Ramos (cell line): ENCODE results near the gene EDIL3.
"Not testable (repeated sequence)": the region's sequence is repeated elsewhere in the genome, so short reads cannot be mapped to it uniquely, and the experiment has no call there.

Experiments
- in situ Hi-C: fragments of 300-500 bp; cut with MboI; formaldehyde crosslinking; loops from one replicate; pipeline ENCODE4 v1.14.3; 2022; ENCODE audit warnings: low sequenced_read_pairs; ENCODE audit not compliant: unreplicated experiment

The EDIL3 gene

DNA sequence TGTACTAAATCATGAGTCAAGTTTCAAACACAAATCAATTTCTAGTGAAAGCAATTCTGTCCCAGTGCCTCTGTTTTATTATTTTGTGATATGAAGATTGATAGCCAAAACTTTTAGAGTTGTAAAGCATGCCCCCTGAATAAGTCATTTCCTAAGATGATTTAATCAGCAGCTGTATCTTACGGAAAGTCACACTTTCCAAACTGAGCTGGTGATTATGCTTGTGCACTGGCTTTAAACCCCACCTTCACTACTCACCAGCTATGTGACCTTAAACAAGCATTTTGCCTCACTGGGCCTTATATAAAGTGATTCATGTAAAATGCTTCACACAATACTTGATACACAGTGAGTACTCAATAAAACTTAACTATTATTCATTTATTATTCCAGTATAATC lies 78.1 kb downstream of the EDIL3 start:
- in situ Hi-C loops, result no loop called here

DNA sequence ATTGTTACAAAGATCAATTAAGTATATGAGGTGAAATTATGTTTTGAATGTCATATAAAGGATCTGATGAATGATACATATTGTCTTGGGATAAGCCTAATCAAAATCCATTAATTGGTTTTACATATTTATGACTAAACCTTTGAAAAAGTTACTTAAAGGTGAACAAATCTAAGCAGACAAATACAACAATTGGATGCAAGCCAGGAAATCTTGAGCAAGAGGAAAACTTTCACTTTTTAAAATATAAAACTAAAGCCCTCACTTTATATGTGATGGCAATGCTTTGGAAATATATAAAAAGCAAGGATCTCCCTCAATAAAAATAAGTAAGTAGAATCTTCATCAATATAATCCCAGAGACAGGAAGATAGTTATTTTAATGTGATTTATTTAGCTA lies 80.1 kb downstream of the EDIL3 start:
- in situ Hi-C loops, result no loop called here

DNA sequence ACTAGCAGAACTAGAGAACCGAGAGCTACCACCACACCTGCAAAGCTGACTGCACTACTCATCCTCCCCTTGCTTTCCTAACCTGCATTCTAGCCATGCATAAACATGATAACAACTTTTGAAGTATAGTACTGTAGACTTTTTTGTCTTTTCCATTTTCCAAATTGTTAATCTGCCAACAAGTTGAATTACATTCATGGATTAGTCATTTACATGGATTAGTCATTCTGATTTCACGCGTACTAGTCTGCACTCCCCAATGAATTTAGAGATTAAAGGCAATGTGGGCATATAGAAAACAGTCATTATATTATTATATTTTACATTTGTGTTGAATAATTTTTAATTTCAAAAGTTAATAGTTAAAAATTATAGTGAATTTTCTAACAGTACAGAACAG lies 81.4 kb downstream of the EDIL3 start:
- in situ Hi-C loops, result no loop called here

DNA sequence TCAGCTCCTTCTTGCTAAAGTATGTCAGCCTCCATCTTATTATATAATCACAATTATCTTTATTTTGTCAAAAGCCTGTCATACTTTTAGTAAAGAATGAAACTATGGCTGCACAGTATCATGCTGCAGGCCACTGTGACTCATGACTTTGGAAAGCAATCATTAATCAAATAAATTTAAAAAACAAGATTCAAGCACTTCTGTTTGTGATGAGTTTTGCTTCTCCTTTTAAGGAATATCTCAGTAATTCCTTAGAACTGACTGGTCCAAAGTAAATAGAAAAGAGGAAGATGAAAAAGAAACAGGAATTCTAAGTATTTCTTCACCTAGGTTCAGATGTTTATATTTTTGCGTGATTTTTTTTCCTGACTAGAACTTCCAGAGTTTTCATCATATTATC lies 83.1 kb downstream of the EDIL3 start:
- in situ Hi-C loops, result no loop called here

DNA sequence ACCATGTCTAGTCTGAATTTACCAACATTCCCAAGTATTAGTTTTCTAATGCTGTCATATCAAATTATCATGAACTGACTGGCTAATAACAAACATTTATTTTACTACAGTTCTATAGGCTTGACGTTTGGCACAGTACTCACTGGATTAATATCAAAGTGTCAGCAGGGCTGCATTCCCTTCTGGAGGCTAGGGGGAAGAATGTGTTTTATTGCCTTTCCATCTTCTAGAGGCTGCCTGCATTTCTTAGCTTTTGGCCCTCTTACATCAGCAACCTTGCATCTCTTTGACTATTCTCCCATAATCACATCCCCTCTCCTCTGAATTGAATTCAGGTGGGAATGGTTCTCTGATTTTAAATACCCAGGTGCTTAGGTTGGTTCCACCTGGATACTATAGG lies 84.7 kb downstream of the EDIL3 start:
- in situ Hi-C loops, result no loop called here

DNA sequence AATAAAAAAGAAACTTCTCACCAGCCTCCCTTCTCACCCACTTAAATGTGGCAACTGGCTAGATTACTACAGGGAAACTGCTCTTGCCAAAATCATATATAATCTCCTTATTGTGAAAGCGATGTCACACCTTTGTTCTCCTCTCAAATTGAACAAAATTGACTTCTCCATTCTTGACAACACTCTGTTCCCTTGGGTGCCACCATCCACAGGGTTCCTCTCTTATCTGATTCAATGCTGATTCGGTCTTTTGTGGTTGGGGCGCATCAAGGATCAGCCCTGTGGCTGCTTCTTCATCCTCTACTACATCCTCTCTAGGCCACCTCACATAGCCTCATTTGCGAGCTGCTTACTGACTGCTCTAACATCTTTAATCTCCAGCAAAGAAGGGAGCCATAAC lies 86.1 kb downstream of the EDIL3 start:
- in situ Hi-C loops, result no loop called here

DNA sequence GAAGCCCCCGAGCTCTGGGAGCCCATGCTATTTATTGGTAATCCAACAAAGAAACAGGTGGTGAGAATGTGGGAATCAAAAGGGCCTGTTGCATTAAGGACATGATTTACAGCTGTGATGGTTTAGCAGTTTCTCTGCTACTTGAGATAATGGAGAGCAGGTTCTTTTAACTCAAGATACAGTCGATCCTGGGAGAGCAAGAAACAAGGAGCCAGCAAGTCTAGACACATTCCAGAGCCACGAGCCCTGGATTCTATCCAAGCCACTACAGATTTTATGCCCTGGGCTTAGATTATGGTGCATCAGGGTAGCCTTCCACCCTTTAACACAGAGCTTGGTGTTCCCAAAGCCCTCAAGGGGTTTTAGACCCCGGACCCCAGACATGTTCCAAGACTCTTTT lies 87.0 kb downstream of the EDIL3 start:
- in situ Hi-C loops, result not testable (repeated sequence)

DNA sequence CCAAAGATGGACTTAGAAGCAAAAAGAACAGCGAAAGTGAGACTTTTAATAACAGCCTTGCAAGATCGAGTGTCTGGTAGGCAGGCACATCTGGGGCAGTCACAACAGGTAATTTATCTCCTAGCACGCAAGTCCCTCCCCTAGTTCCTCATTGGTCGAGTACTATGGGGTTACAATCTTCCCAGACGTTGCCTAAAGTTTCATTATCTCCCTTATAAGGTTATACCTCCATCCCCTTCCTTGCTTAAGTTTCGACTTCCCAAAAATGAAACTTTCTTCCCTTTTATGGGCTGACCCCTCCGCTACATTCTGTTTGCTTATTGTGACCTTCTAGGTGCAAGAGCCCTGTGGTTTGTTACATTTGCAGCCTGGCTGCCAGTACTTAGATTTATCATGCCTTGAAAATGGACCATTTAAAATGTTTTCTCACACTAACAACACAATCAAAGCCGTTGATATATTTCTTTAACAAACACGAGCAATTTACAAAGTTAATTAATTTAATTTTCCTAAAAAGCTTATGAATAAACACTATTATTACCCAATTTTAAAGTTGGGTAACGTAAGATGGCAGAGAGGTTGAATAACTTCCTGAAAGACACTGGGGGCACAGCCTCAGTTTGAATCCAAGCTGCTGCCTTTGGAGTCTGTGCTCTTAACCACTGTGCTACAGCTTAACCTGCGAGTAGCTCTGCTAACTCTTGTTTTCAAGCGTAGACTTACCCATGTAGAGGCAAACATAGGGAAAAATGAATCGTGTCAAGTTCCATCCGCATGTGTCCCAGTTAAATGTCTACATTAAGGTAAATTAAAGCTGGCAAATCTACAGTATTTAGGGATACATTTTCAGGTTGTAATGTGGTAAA lies 91.7 kb downstream of the EDIL3 start:
- in situ Hi-C loops, result no loop called here

DNA sequence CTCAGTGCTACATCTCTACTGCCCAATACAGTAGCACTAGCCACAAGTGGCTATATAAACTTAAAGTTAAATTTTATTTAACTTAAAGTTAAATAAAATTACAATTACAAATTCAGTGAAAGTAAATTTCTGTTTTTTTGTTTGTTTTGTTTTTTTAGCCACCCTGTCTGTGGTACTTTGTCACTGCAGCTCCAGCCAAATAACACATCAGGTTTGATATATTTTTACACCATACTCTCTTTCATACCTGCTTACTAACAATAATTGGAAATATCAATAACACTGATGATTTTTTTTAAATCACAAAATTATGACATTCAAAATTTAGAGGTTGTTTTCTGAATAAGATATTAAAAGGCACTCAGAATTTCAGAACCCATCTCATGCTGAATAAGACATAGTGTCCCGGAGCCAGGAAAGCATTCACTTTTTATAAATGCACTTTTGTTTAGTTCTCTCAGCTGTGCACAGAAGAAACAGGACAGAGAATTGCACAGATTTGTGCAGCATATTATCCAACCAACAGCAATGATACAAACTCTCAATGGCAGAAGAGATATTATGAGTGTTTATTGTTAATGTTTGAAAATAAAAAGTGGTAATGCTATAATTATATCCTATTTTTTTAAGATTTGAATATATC lies 92.6 kb downstream of the EDIL3 start:
- in situ Hi-C loops, result no loop called here

DNA sequence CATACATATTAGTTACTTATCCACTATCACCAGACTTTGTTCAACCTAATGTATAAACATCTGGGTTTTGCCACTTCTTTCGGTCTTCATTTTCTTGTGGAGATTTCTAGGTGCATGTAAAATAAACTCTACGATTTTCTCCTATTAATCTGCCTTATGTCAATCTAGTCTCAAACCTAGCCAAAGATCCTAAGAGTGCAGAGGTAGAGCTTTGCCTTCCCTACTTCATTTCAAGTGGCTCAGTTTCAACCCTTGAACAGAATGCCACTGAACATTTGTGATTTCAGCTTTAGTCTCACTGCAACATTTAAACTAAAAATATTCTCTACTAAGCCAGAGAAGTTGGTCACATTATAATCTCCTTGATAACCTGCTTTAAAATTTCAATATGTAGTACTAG lies 94.0 kb downstream of the EDIL3 start:
- in situ Hi-C loops, result no loop called here

DNA sequence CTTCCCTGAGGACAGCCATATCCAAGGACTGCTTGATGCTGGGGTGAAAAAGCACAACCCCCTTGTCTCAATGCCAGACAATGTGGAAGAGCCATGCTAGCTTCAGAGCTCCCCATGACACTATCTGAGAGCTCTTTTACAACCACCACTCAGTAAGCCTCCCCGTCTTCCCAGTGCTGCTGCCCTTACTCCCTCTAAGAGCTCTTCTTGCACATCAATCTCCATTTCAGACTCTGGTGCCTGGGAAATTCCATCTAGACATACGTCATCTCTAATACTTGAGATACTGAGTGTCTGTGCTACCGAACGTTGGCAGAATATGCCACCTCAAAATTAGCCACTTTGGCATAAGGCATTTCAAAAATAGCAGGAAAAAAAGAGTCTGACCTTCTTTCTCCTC lies 94.5 kb downstream of the EDIL3 start:
- in situ Hi-C loops, result no loop called here

DNA sequence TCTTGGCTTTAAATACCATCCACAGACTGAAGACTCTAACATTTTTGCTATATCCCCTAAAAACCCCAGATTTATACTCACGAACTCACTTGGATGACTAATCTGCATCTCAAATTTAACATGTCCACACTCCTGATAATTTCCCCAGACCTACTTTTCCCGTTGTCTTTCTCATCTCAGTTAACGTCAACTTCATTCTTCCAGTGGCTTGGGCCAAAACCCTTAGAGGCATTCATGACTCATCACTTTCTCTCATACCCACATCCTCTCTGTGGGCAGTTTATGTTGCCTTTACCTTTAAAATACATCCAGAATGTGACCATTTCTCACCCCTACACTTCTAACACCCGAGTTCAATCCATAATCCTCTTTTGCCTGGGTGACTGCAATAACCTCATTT lies 96.7 kb downstream of the EDIL3 start:
- in situ Hi-C loops, result no loop called here

DNA sequence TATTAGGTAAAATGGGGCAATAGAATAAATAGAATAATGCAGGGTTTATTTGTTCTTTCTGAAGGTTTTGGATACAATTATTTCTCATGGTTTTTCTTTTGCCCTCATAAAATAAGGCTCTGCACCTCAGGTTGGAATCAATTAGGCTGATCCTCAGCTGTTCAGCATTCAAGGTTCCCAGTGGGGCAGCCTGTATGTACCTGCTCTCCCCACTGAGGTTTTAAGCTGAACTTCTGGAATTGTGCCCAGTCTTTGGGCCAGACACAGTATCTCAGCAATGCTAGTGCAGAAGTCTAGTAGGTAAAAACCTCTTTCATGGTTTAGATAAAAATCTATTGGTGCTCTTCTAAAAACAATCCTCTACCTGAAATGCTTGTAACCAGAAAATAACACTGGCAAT lies 98.0 kb downstream of the EDIL3 start:
- in situ Hi-C loops, result no loop called here

DNA sequence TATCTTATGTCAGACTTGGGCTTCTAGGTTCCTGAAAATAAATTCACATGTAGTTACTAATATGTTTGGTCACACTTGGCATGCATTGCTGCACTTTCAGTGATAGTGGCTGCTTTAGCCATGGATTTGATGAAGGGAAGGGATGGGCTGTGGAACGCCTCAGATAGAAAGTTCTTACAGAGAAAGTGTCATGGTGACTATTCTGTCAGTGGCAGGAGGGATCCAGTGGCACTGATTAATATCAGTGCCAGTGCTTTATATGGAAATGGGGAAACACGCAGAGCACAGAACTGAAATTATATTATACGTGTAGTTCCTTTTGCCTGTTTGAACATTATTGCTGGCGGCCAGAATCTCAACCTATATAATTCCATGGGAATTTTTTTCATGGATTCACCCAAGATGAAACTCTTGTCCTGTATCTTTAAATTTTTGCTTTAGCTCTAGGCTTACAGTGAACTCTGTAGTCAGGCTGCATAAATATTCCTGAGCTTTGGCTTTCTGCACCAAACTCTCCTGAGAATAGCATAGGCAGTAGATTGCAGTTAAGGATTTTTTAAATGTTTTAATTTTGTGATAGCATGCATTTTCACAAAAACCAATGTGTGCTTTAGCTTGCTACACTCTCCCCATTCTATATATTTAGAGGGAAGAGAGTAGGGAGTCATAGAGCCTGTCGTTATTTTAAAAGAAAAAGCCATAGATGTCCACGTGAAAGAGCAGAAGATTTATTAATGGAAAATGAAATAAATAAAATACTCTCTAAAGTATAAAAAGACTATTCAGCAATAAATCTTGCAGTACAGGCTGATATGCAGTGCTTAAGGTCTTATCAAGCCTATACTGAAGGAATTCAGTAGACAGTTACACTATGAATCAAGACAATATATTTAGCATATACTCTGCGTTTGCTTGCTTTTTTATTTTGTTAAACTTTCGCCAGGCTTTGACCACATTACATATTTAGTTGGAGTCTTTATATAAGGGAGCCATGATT lies 98.7 kb downstream of the EDIL3 start:
- in situ Hi-C loops, result no loop called here

DNA sequence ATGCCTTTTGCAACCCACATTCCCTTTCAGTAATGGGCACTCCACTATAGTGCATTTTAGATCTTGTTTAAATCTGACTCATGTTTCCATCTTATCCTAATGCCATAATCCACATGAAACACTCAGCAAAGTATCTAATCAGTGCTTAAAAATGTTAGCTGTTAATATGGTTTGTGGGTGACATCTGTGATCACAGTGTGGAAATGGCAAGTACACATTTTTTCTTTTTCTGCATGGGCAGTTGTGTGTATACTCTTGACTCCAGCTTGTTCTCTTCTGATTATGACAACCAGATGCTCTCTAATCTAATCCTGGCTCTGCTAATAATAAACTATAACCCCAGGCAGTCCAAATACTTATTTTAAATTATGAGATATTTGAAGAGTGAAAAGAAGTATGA lies 103.3 kb downstream of the EDIL3 start:
- in situ Hi-C loops, result no loop called here

DNA sequence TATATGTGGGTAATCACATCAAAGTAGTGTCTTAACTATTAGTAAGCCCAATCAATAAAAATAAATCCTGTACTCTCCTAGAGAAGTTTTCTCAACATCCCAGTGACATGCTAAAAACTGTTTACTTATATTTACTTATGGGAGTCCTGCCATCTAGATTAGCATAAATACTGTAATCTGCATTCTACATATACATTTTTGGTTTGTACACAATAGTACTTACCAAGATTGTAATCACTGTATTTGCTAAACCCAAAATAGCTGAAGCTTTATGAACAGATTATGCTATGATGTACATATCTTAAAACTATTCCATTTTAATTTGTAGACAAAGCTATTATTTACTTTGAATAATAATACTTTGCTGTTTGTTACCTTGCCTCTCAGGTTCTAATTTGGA lies 105.4 kb downstream of the EDIL3 start:
- in situ Hi-C loops, result no loop called here

DNA sequence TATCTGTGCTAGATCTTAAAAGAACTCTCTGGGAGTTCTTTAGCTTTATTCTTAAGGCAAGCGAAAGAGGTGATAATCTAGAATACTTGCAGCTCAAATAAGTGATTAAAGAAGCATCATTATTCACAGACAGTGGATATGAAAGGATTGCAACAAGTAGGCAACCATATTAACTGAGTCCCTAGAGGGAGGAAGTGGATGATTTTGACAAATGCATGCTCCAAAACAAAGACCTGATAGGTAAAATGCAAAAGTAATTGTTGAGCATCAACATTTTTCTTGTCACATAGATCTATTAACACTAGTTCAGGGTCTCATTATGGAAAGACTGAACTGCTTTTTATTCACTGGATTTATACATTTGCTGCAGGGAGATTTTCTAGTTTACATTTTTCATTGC lies 109.1 kb downstream of the EDIL3 start:
- in situ Hi-C loops, result no loop called here

DNA sequence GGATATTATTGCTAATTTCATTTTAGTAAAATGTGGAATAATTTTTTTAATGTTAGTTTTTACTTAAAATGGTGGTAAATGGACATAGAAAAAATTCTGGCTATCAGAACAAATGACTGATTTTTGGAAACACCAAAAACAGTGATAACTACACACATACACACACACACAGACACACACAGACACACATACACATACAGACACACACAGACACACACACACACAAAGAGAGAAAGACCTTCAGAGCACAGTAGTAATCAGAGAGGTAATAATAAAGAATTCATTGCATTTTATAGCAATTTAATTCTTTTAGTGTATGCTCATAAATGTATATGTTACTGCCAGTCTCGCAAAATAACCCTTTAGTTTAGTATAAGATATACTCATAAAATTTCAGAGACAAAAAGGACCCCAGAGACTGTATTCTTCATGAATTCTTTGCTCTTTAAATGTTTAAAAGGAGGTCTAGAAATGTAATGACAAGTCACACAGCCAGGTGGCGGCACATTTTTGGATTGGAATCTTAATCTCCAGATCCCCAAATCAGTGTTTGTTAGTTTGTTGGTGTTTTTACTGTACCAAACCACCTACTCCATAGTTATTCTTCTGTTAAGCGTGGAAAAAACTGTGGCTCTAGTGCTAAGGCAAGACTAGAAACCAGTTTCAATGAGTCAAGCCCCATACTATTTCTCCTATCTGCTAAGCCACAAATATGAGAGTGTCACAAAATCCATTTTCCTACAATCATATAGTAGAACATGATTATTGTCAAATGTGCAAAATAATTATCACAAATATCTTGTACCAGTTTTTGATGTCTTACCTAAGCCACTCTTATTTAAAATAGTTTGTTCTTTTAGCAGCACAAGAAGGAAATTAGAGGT lies 109.9 kb downstream of the EDIL3 start:
- in situ Hi-C loops, result no loop called here

DNA sequence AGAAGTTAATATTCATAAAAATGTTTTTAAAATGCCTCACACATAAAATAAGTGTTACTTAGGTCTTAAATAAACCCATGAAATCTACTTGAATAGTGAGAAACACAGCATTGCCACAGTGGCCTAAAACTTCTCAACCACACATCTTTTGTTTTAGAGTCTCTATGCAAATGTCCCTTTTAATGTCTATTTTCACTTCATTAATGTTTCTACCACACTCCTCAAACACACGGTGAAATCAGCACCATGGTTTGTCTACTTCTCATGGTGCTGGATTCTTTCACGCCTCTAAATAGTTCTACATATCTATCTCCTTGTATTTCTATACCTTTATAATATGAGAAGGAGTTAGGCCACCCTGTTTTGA lies 111.2 kb downstream of the EDIL3 start:
- in situ Hi-C loops, result no loop called here
